ENCODE results near the gene NUP210. TPM values are rescaled to one million over a fixed set of nuclear protein-coding genes. Genes with fewer than 3 reads are reported as not detected.

The NUP210 gene
- total RNA-seq, 1 donor from 2014 or later: 164 TPM

GRCh38 chr3:13280811-13281506, 139.2 kb downstream of the NUP210 start:
- Mint-ChIP-seq H3K9me3 (no peaks in the 10 kb centered on the region), H3K4me1 (peaks cover 1% of the 10 kb centered on the region), H3K27ac (no peak overlapping the region), H3K4me3 (no peak overlapping the region), H3K36me3 (ENCODE audit: low read depth) (peaks cover 9% of the 10 kb centered on the region), H3K27me3 (peaks cover 44% of the 10 kb centered on the region)
- intact Hi-C loops (cut with micrococcal nuclease): loop anchor here (10.0 kb wide), 1 partner anchor 186 kb away; no protein-coding TSS in a partner anchor
- DNase-seq: no peak

- Mint-ChIP-seq H3K36me3 (ENCODE audit: low read depth) (peaks cover 9% of the 10 kb centered on the region), H3K4me3 (no peak overlapping the region), H3K27me3 (peaks cover 48% of the 10 kb centered on the region), H3K4me1 (peaks cover 1% of the 10 kb centered on the region), H3K9me3 (no peaks in the 10 kb centered on the region), H3K27ac (no peak overlapping the region)
- no peak for DNase-seq
- intact Hi-C loops (cut with micrococcal nuclease): loop anchor here (10.0 kb wide), 1 partner anchor 185 kb away; no protein-coding TSS in a partner anchor
Observed at GRCh38 chr3:13280122-13280790, 139.9 kb downstream of the NUP210 start.

GRCh38 chr3:13279532-13279910, 140.6 kb downstream of the NUP210 start:
- Mint-ChIP-seq H3K27me3 (peaks cover 44% of the 10 kb centered on the region), H3K4me1 (peaks cover 1% of the 10 kb centered on the region), H3K27ac (no peak overlapping the region), H3K36me3 (ENCODE audit: low read depth) (peaks cover 9% of the 10 kb centered on the region), H3K9me3 (no peaks in the 10 kb centered on the region), H3K4me3 (no peak overlapping the region)
- intact Hi-C loops (cut with micrococcal nuclease): no loop called here
- no peak for DNase-seq

- no peak for DNase-seq
Observed at GRCh38 chr3:13278783-13279531, 141.2 kb downstream of the NUP210 start.

GRCh38 chr3:13277860-13278531, 142.1 kb downstream of the NUP210 start:
- H3K4me3 Mint-ChIP-seq: no peak overlapping the region
- intact Hi-C loops (cut with micrococcal nuclease): no loop called here
- H3K4me1 Mint-ChIP-seq: peaks cover 1% of the 10 kb centered on the region
- H3K9me3 Mint-ChIP-seq: no peaks in the 10 kb centered on the region
- H3K27me3 Mint-ChIP-seq: peaks cover 36% of the 10 kb centered on the region
- no peak for DNase-seq
- no peaks in the 10 kb centered on the region for H3K36me3 Mint-ChIP-seq (ENCODE audit: low read depth)
- no peak overlapping the region for H3K27ac Mint-ChIP-seq

More at GRCh38 chr3:13278783-13279531, 141.2 kb downstream of the NUP210 start:
- H3K27ac Mint-ChIP-seq: no peak overlapping the region
- no peak overlapping the region for H3K4me3 Mint-ChIP-seq
- H3K27me3 Mint-ChIP-seq: peaks cover 39% of the 10 kb centered on the region
- peaks cover 4% of the 10 kb centered on the region for H3K36me3 Mint-ChIP-seq (ENCODE audit: low read depth)
- no peaks in the 10 kb centered on the region for H3K9me3 Mint-ChIP-seq
- intact Hi-C loops (cut with micrococcal nuclease): no loop called here
- peaks cover 1% of the 10 kb centered on the region for H3K4me1 Mint-ChIP-seq

- H3K27ac Mint-ChIP-seq: no peak overlapping the region
- peaks cover 36% of the 10 kb centered on the region for H3K27me3 Mint-ChIP-seq
- intact Hi-C loops (cut with micrococcal nuclease): no loop called here
- no peak for DNase-seq
- H3K4me3 Mint-ChIP-seq: no peak overlapping the region
- no peaks in the 10 kb centered on the region for H3K36me3 Mint-ChIP-seq (ENCODE audit: low read depth)
- no peaks in the 10 kb centered on the region for H3K9me3 Mint-ChIP-seq
- H3K4me1 Mint-ChIP-seq: peaks cover 1% of the 10 kb centered on the region
Observed at GRCh38 chr3:13277196-13277813, 142.8 kb downstream of the NUP210 start.

GRCh38 chr3:13276438-13277195, 143.5 kb downstream of the NUP210 start:
- Mint-ChIP-seq H3K36me3 (ENCODE audit: low read depth) (no peaks in the 10 kb centered on the region), H3K27me3 (peaks cover 38% of the 10 kb centered on the region), H3K4me3 (no peak overlapping the region), H3K9me3 (no peaks in the 10 kb centered on the region), H3K4me1 (peaks cover 1% of the 10 kb centered on the region), H3K27ac (no peak overlapping the region)
- intact Hi-C loops (cut with micrococcal nuclease): no loop called here
- DNase-seq: no peak

GRCh38 chr3:13275376-13276005, 144.6 kb downstream of the NUP210 start:
- intact Hi-C loops (cut with micrococcal nuclease): no loop called here
- Mint-ChIP-seq H3K4me3 (no peak overlapping the region), H3K4me1 (peaks cover 1% of the 10 kb centered on the region), H3K36me3 (ENCODE audit: low read depth) (no peaks in the 10 kb centered on the region), H3K27me3 (peaks cover 31% of the 10 kb centered on the region), H3K27ac (no peak overlapping the region), H3K9me3 (no peaks in the 10 kb centered on the region)
- no peak for DNase-seq

GRCh38 chr3:13274551-13275332, 145.4 kb downstream of the NUP210 start:
- intact Hi-C loops (cut with micrococcal nuclease): no loop called here
- Mint-ChIP-seq H3K4me1 (peaks cover 1% of the 10 kb centered on the region), H3K36me3 (ENCODE audit: low read depth) (no peaks in the 10 kb centered on the region), H3K27ac (no peak overlapping the region), H3K4me3 (no peak overlapping the region), H3K9me3 (no peaks in the 10 kb centered on the region), H3K27me3 (peaks cover 23% of the 10 kb centered on the region)
- no peak for DNase-seq

GRCh38 chr3:13274125-13274524, 146.0 kb downstream of the NUP210 start:
- Mint-ChIP-seq H3K27ac (no peak overlapping the region), H3K36me3 (ENCODE audit: low read depth) (no peaks in the 10 kb centered on the region), H3K27me3 (peaks cover 22% of the 10 kb centered on the region), H3K4me1 (peaks cover 1% of the 10 kb centered on the region), H3K4me3 (no peak overlapping the region), H3K9me3 (no peaks in the 10 kb centered on the region)
- intact Hi-C loops (cut with micrococcal nuclease): no loop called here
- no peak for DNase-seq

- intact Hi-C loops (cut with micrococcal nuclease): no loop called here
- no peak overlapping the region for H3K27ac Mint-ChIP-seq
- no peaks in the 10 kb centered on the region for H3K9me3 Mint-ChIP-seq
- H3K27me3 Mint-ChIP-seq: peaks cover 21% of the 10 kb centered on the region
- no peak overlapping the region for H3K4me3 Mint-ChIP-seq
- H3K4me1 Mint-ChIP-seq: peaks cover 1% of the 10 kb centered on the region
- no peaks in the 10 kb centered on the region for H3K36me3 Mint-ChIP-seq (ENCODE audit: low read depth)
- DNase-seq: no peak
Observed at GRCh38 chr3:13273604-13274105, 146.5 kb downstream of the NUP210 start.

Data from activated CD4-positive, alpha-beta T cell treated with anti-CD3 and anti-CD28 coated beads, Interleukin-2, amount 10 ng/mL, durations not matched to agents 24 days and 14 days (primary cell).